Mucosa of gallbladder (tissue), 1 donor: ENCODE data around the gene NUP210. TPM values are rescaled to one million over a fixed set of nuclear protein-coding genes. Genes with fewer than 3 reads are reported as not detected.

Experiments used
- DNase-seq: peaks from one replicate; pipeline ENCODE4 v3.0.0-alpha.2; 2020; ENCODE audit warnings: low spot score
- total RNA-seq: library from RNA; stranded (reverse); gene quantifications from one replicate; pipeline ENCODE4 v1.2.1, GENCODE V29; 2021
- donor health status: DM: no; HTN: no; CAD: no.

The NUP210 gene
- total RNA-seq, 1 donor from 2014 or later: 12.1 TPM

DNA sequence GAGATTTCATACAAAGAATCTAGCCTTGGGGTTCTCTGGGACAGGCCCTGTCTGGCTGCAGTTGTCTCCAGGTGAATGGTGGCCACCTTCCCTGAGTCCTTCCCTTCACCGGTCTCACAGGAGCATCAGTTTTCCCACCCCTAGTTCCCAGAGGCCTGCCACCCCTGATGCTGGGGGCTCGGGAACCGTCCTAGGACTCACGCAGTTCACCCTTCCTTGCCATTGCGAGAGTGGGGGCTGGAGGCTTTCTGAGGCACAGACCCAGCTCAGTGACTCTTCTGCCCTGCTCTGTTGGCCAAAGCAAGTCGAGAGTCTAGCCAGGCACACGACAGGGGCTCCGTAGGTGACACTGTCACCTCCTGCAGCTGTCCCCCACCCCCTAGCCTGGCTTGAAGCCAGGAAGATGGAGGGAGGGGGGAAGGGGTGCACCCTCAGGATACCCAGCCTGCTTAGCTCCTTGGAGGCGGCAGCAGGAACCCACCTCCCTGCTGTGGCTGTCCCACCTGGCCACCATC, 130.3 kb downstream of the NUP210 start:
- no peak for DNase-seq

DNA sequence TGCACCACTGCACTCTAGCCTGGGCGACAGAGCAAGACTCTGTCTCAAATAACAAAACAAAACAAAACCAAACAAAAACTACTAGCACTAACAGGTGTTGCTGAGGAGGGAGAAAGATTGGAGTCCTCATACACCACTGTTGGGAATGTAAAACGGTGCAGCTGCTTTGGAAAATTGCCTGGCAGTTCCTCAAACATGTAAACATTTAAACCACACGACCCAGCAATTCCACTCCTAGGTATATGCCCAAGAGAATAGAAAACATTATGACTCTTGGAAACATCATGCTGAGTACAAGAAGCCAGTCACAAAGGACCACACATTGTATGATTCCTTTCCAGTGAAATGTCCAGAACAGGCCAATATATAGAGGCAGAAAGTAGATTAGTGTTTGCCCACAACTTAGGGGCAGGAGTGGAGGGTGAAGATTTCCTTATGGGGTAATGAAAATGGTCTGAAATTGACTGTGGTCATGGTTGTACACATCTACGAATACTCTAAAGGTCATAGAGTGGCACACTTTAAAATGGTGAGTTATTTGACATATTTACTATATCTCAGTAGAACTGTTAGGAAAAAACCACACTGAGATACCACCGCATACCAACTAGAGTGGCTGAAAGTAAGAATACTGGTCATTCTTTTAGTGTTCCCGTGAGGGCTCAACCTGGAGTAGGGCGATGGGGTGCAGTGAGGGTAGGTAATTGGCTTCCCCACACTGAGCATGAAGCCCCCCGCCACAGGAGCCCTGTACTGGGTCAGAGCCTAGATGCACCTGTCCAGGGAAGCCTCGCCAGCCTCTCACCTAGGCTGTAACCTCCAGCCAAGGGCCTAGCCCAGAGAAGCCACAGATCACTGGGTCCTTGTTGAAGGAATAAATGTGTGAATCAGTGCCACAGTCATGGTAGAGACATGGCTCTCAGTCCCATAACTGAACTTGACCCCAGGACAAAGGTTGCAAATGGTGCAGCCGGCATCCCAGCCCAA, 131.1 kb downstream of the NUP210 start:
- no peak for DNase-seq

DNA sequence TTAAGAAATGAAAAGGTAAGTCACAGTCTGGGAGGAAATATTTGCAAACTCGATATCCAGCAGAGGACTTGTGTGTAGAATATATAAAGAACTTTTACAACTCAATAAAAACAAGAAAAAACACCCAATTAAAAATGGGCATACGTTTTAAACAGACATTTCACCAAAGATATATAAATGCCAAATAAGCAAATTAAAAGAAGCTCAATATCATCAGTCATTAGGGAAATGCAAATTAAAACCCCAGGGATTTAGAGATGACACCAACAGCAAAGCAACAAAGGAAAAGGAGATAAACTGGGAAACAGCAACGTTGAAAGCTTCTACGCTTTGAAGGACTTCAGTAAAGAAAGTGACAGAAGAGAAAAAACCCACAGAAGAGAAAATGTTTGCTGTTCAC, 132.3 kb downstream of the NUP210 start:
- DNase-seq: no peak

DNA sequence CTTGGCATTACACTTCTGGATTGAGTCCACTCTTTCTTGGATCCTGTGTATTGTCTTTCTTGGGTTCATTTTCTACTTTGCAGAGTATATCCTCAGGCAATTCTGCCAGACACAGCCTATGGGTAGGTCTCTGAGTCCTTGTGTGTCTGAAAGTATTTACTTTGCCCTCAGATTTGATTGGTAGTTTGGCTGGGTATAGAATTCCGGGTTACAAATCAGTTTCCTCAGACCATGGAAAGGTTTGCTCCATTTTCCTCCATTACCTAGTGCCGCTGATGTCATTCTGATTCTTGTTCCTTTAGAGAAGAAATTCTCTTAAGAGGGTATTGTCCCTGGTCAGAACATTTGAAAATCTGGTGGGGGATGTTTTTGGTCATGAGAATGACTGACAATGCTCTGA, 133.2 kb downstream of the NUP210 start:
- DNase-seq: no peak

DNA sequence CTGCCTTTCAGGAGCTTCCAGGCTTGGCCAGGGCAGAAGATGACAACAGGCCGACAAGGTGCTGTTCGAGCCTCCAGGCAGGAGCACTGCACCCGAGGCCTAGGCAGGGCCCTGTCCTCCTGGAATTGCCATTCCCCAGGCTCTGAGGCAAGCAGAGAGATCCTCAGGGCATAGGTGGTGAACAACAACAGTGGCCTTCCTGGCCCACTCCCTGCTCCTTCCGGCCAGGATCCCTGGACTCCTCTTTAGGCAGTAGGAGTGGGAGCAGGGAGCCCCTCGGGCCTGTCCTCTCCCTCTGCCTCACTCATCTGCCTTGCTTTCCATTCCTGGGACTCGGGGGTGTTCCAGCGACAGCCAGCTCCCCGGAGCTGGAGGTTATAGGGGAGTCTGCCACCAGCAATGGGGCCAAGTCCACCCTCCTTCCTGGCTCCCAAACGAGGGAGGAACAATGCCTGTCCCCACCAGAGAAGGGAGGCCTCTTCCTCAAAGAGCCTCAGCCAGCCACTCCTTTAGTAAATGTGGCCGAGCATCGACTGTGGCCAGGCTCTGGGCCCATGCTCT, 135.0 kb downstream of the NUP210 start:
- no peak for DNase-seq

DNA sequence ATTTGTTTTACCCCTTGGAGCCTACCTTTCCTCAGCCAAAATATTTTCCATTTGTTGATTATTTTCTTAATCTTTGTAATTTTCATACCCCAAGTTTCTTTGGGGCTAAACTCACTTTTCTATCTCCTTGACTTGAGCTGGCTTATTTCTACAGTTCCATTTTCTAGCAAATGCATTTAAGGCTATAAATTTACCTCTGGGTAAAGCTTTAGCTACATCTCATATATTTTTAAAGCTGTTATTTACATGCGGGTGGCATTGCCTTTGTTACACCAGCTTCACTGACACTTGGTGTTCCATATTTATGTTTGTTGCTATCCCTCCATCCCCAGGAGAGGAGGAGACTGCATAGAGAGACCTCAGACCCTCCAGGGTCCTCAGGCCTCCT, 136.3 kb downstream of the NUP210 start:
- DNase-seq: no peak

DNA sequence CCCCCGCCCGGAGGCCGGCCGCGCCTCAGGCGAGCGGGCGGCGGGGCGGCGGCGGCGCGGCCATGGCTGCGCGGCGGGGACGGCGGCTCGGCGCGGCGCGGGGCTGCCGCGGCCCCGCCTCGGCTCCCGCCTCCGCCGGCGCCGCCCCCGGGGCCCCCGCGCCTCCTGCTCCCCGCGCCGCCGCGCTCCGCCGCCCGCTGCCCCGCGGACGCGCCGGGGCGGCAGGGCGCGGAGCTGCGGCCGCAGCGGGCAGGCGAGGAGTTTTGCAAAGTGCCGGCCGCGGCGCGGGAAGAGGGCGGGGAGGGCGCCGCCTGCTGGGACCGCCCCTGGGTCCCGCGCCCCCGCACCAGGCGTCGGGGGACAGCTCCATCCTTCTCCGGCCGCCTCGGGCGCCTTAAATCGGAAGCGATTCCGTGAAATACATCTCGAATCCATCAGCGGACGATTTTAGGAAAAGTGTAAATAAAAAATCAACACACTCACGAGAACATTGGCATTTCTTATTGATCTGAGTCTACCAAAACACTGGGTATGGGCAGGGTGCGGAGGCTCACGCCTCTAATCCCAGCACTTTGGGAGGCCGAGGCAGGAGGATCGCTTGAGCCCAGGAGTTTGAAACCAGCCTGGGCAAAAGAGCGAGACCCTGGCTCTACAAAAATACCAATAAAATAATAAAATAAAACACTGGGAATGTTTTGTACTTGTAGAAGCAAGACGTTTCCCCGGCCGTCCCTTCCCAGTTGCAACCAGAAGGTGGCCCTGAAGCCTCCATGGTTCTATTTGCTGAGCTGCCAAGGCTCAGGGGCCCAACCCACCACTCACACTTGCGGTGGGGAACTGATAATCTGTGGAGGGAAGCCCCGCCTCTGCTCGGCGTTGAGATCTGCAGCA, 136.9 kb downstream of the NUP210 start:
- no peak for DNase-seq

DNA sequence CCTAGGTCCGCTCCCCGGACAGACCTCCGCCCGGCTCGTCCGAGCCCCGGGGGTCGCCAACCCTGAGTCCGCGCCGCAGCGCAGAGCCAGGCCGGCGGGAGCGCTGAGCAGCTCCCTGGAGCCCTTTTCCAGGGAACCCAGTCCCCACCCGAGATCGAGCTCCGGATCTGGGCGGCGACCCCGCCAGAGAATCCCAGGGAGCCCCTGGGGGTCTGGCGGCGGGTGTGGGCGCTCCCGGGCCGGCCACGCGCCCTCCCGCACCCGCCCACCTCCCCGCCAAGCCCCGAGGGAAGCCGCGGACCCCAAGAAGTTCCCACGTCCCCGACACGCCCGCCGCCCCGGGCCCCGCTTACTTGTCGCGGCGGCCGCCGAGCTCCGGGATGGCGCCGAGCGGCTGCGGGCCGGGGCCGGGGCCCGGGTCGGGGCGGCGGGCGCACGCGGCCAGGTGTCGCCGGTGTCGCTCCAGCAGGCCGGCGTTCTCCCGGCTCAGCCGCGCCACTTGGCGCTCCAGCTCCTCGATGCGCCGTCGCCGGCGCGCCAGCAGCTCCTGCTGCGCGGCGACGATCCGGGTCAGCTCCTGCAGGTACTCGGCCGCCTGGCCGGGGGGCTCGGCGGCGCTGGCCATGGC, 137.7 kb downstream of the NUP210 start:
- DNase-seq: no peak

DNA sequence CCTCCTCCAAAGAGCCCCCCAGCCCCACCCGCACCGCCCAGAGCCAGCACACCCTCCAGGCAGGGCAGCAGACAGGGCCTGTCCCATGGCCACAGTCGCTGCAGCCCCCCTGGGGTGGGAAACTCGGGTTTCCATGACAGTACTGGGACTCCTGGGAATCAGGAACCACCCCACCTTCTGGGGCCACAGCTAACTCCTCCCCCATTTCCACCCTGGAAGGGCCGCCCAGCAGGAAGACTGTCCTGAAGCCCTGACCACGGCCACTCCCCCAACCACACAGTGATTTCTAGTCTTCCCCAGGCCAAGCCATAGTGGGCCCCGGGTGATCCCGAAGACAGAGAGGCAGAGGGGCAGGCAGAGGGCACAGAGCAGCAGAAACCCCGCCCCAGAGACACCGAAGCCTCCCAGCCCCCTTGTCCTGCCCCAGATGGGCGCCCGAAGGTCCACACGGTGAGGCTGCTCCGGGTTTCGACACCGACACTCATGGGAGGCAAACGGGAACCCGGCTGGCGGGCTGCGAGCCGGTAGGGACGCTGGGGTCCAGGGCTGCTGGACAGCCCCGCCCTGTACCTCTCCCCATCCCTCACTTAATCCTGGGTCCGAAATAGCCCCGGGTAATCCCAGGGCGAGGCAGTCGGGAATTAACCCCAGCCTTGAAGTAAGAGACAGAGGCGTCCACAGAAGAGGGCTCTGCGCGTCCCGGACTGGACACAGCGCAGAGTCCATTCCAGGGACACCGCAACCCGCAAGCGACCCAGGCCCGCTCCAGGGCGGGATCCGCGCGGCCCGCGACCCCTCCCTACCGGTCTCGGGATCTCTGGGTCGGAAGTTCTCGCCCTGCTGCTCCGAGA, 138.4 kb downstream of the NUP210 start:
- no peak for DNase-seq

DNA sequence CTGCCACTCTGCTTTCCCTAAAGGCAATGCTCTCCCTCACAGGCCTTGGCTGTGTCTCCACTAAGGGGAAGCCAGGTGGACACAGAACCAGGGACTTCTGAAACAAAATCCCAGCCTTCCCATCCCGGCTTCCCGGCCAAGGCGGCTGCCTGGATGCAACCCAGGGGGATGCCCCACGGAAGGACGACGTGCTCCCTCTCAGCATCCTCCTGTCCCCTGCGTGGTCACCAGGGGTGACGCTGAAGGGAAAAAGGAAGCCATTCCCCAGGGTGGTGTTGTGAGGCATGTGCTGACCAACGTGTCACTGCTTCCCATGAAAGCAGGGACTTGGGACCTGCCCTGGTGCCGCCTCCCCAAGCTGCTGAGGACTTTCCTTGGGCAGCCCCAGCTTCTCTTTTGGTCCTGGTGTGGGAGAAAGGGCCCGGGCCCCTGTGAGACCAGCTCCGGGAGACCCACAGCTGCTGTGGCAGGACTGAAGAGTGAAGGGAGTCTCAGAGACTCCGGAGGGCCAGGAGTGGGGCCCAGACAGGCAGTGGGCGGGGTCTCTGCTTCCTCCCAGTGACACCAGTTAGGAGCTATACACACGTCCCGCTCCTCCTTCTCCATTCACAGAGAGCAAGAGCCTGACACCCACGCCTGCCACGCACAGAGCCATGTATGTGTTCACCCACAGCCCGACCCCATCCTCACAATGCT, 139.2 kb downstream of the NUP210 start:
- DNase-seq: no peak

DNA sequence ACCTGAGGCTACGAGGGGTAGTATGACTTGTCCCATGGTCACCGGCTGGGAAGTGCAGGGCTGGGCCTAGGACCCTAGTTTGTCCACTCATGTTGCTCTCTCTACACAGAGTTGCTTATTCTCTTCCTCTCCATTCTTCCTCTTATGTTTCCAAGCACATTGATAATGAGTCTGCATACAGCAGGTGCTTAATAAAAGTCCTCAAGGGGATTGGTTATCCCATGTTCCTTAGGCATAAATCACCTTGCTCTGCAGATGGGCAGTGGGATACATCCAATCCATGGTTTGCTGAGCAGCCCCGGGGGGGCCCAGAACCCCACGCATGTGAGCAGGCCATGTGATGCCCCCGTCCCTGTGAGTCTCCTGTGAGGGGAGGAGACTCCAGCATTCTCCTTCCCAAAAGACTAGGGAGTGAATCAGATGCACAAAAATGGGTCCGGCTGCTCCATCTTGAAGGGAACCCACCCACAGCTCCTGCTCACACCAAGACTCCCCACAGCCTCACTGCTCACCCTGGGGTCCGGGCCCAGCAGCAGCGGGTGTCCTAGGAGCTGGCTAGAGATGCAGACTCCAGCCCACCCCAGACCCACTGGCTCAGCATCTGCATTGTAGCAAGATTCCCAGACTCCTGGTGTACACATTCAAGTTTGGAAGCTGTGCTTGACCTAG, 139.9 kb downstream of the NUP210 start:
- no peak for DNase-seq

DNA sequence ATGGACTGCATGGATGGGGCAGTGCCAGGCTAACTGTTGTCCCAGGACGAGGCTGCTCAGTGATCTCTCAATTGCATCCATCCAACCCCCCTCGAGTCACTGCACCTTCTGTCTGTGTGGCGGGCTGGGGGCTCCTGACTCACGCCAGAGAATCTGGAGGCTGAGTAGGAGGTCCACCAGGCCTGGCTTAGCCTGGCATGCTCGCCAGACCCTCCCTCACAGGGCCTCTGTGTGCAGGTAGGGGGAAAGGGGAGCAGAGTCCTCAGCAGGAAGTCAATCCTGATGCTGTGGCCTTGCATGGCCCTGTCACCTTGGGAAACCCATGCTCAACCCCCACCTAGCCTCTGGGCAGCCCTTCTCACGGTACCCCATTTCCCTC, 140.6 kb downstream of the NUP210 start:
- no peak for DNase-seq

DNA sequence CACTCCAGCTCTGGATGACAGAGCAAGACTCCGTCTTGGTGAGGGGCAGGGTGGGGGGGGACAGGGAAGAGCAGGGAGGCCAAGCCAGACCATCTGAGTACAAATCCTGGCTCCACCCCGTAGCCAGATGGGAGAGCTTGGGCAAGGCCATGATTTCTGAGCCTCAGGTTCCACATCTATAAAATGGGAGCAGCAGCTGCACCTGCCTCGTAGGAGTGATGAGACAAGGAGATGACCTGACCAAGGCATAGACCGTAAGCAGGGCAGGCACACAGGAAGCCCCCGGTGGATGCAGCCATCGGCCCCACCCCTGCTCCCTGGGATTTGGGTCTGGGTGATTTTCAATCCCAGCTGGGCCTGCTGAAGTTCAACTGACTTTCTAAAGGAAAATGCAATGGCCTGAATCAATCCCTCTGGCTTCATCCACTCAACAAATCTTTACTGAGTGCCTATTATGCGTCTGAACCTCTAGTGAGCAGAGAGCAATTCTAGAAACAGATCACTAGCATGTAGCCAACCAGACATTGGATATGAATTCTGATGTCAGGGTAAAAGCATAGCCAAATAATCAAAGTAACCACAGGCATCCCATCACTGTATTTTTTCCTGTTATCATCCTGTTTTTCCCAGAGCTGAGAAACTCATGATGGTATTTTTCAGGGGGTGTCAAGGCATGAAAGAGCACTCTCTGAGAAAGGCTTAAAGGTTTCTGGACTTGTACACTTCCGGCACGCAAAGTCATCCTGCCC, 141.2 kb downstream of the NUP210 start:
- DNase-seq: no peak

DNA sequence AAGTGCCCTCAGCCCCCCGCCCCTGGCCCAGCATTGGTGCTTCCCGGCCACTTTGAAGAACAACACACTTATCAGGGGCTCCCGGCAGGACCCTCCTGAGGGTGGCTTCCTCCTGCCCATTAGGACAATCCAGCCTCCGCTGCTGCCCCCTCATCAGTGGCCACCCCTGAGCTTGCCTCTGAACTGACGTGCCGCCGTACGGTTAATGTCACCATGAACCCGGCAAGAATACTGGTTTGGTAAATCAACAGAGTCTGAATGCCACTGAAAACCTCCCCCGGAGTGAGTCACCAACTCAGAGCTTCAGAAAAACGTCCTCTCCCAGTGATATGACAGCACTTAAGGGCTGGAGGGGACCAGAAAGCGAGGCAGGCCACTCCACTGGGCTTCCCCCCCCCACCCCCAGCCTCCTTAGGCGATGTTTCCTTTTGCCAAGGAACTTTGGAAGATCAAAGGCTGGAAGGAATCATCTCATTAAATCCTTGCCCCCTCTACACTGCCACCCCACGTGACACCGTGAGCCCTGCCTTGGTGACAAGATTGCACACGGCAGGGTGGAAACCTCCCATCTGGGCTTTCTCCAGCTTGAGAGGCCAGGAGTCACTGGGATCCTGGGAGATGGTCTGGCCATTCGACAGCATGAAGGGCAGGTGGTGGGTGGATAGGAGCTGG, 142.1 kb downstream of the NUP210 start:
- DNase-seq: no peak

DNA sequence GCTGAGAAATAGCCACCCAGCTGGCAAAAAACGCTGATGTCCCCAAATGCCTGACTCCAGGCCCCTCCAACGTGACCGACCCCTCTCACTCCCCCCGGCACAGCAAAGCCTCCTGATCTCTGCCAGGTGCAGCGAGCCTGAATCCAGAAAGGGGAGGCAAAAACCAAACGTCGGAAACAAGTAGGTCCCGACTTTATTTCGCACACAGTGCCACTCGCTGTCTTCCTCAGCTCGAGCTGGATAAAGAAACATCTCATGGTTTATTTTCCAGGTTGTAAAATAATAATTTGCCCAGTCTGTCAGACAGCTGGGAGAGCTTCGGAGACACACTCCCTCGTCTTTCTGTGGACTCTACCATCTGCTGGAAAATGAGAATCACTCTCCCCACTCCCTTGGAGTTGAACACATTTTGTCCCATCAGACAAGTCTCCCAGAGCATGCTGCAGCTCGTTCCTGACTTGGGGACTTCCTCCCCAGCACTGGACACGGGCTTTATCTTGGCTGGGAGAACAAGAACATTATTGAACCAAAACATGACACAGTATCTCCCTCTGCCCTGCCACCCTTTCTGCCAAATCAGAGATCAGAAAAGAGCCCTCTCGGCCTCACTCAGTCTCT, 142.8 kb downstream of the NUP210 start:
- DNase-seq: no peak

DNA sequence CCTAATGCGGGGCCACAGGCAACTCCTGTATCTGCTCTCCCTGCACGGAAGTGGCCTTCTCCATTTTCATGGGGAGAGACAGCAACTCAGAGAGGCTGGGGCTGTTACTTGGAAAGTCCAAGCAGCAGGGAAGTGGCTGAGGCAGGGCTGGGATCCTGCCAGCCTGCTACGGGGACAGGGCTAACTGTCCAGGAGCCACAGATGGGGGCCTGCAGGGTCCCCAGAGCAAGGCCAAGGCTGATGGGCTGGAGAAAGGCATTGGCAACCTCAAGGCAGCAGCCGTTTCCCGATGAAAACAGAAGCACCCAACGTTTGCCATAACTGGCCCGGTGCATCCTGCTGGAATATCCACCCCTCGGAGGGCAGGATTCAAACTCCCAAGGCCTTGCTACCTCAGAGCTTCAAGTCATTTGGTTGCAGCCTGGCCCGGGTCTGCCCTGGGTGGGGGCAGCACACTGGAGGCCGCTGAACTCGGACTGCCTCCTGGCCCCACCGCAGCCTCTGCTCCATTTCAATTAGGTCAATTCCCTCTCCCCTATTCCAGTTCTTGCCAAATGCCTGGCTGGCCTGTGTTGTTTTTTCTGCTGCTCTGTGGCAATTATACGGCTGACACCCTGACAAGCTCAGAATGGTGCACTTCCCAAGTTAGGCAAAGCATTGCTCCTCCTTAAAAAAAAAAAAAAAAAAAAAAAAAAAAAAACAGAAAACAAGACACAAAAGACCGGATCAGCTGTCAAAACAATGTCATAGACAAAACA, 143.5 kb downstream of the NUP210 start:
- no peak for DNase-seq
